Stimulated activated CD4-positive, alpha-beta T cell treated with anti-CD3 and anti-CD28 coated beads, Interleukin-4, amount 100 ng/mL, for 48 hours (primary cell): Measurements from ENCODE around the gene ZNF536.

ENCODE experiments used
- DNase-seq, 2 donors: peaks; one replicate each; pipeline ENCODE4 v3.0.0-alpha.2; 2020; ENCODE audit warnings: low read depth in 2 of 2

The ZNF536 gene

DNA sequence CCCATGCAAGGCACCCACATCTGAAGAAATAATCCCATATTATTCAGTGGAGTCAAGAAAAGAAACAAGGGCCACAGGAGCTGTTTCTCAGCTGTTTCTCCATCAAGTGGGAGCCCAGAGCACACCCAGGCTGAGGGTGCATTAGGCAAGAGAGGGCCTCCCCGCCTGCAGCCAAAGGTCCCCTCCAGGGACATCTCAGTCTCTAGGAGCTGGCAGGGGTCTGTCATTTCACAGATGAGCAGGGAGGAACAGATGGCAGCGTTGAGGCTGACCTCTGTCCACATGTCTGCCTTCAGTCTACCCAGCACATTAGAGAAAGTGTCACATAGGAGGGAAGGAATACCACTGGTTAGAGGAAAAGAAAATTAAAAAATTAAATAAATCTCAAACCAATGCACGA lies 157.7 kb downstream of the ZNF536 start:
- no peak for DNase-seq

DNA sequence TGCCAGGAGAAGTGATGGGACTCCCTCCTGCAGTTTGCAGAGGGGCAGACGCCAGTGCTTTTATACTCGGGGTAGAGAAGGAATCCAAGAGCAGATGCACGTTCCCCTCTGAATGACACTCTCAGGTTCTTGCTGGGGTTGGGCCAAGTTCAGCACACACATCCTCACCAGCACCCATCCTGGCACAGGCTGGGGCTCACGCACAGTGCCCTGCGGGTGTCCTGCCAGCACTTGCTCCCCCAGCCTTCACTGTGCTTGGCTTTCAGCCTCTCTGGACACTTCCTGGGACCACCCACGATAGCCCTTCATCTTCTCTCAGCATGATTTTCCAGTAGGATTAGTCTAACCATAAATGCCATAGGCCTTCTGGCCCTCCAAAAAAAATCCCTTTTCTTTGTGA lies 158.6 kb downstream of the ZNF536 start:
- no peak for DNase-seq

DNA sequence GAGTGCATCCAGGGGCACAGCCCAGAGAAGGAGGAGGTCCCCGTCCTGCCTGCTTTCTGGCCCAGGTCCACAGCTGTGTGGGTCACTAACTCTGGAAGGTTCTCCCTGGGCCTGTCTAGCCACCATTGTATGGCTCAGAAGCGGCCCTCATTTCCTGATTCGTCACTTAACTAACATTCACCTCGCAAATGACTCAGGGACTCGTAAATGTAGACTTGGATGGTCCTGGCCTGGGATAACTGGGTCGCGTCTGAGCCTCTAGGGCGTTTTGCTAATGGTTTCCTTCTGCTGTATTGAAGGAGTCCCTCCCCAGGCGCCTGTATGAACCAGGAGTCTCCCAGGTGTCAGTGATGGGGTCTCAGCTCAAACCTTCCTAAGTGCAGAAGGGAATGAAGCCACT lies 162.8 kb downstream of the ZNF536 start:
- DNase-seq: no peak

DNA sequence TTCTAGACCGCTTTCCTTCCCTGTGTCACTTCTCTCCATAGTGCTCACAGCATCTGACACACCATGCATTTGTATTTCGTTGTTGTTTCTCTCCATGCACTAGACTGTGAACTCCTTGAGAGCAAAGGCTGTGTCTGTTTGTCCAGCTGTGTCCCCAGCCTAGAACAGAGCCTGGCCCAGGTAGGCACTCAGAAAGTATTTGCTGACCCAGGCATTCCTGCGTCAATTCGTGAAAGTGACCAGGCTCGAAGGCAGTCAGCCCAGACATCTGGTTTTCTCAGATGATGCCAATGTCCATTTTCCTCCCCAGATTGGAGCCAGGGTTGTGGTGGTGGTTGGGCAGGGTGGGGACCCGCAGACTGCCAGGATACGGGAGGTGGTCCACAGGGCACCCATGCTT lies 164.8 kb downstream of the ZNF536 start:
- no peak for DNase-seq

DNA sequence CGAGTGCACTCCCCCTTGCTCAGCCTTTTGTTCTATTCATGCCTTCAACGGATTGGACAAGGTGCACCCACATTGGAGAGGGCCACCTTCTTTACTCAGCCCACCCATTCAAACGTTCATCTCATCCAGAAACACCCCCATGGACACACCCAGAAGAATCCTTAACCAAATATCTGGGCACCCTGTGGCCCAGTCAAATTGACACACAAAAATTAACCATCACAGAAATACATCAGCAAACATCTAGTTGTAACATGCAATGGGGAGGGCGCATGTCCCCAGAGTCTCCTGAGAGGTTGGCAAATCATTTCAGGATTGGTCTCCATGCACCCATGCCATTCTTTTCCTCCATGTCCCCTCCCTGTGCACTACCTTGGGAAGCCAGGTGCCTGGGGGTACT lies 167.1 kb downstream of the ZNF536 start:
- DNase-seq: no peak

DNA sequence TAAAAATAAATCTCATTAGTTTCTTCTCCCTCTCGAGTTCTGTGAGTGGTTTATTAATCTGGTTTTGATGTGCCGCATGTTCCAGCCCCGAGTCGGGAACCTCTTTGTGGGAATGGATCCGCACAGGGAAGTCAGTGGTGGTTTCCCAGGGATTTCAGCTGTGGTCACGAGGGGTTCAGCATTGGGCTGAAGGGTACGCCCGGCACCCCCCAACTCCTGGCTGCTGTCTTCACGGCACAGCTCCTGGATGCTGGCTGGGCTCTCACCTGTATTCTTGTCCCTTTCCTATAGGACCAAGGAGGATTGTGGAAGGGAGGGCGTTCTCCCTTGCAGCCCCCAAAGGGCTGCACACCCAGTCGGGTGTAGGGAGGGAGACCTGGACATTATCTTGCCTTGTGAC lies 167.8 kb downstream of the ZNF536 start:
- DNase-seq: no peak

DNA sequence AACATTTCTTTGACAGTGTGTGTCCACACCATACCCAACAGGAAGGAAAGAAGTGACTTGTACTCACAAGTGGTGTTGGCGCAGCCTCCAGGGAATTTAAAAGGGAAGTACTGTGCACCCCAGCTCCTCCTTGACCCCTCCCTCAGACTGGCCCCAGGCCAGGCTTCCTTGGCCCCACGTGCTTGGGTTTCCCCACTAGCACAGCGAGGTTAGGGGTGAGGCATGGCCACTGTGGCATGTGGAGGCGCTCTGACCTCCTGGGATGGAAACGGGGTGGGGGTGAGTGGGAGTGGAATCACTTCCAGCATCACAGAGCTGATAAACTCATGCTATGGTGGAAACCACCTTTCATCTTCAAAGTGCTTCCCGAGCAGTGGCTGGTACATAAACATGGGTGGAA lies 168.6 kb downstream of the ZNF536 start:
- DNase-seq: no peak

DNA sequence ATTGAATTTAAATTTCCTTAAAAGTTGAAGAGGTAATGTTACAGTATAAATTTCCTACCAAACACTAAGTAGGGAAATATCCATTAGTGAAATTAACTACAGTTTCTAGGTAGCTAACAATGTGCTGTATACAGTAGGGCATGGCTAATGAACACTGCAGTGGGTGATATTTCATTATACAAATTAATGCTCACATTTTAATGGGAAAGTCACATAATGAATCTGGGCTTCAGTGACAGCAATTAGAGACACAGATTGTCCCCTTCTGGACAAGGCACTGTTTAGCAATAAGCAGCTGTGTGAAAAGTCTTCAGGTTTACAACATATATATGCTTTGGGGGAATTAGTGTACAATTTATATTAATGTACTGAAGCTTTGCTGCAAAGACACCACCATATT lies 169.4 kb downstream of the ZNF536 start:
- DNase-seq: no peak

DNA sequence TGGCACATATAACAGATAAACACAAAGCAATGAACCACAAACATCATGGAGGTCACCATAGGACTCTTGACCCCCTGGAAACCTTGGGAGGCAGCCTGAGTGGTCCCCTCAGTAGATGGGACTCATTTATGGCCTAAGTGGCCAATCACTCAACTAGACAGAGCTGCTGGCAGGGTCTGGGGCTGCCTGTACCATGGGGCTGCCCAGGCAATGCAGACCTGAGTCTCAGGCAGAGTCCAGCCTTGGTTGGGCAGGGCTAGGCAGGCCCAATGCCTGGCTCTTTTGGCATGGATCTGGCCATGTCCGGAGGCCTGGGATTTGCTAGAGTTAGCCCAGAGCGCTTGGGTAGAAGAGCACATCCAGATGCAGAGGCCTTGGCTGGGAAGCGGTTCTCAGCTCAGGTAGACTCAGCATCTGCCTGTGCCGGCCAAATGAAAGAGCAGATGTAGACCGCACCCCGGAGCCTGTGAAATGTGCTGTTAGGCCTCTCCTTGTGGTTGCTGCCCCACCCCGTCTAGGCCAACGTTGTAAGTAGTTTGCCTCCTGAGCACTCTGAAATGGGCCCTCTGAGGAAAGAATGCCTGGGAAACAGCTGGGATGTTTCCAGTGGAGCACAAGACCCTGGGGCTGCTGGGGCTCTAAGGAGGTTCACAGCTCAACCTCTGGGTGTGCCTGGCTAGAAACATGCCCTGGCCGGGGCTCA lies 171.2 kb downstream of the ZNF536 start:
- no peak for DNase-seq

DNA sequence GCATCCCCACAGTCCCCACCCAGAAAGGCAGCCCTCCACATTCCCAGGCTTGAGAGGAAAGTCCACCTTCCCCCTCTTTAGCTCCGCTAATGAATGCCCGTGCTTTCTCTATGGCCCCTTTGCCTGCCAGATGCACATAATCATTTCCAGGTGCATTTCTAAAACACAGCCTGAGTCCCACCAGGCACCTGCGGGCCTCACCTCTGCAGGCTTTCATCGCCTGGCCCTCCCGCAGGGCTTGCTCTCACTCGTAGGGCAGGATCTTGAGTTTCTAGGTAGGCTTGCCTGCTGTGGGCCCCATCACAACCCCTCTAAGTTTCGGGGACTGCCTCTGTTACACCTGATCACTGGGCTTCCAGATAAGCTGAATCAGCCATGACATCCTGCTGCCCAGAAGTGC lies 173.6 kb downstream of the ZNF536 start:
- no peak for DNase-seq

DNA sequence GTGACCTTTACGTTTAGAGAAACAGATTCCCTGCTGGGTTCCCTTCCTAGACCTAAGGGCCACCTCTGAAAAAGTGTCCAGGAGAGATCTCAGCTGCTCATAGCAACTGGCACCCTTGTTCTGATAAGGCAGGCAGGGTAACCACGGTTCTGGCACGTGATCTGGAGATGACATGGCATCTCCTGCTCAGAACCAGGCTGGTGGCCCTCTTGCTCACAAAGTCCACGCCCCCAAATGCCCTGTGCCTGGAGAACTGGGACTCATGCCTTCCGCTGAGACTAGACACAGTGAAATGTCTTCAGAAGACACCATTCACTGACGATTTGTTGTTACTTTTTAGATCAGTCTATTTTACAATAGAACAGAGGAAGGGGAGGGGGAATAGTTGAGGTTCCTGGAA lies 174.1 kb downstream of the ZNF536 start:
- DNase-seq: no peak

DNA sequence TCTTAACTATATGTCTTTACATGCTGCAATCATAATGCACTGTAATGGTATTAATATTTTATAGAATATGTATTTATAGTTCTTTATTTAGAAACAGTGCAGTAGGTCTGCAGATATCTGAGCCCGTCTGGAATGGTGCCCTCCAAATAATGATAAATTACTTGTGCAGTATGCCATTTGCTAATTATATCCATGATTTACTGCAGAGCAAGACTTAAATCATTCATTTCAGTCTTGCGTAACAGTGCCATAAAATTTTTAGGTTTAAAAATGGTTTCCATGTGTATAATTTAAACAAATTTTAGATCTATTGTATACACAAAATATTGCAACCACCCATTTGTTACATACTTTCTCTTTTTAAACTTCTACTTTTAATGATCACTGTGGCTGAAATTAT lies 175.1 kb downstream of the ZNF536 start:
- no peak for DNase-seq

DNA sequence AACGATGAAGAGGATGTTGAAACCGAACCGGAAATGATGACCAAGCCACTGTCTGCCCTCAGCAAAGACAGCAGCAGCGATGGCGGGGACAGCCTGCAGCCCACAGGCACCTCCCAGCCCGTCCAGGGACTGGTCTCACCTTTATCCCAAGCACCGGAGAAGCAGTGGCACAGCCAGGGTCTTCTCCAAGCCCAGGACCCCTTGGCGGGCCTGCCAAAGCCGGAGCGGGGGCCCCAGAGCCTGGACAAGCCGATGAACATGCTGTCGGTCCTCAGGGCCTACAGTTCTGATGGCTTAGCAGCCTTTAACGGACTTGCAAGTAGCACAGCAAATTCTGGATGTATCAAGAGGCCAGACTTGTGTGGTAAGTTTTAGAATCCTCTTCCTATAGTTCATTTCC lies 177.0 kb downstream of the ZNF536 start:
- no peak for DNase-seq

DNA sequence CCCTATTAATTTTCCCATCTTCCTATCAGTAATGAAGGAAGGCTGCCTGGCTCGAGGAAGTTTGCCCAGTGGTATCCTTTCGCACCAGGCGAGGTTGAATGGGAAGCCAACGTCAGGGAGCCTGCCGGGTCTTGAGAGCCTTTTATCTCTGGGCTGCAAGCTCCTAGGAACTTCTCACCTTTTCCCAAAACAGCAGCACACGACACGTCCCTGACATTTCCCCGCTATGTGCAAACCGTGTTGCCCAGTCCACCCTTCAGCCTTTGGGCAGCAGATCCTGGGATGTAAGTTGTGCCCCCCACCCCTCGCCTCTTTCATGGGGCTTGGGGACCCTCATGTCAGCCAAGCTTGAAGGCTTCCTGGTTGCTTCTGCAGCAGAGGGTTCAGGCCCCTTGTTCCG lies 179.1 kb downstream of the ZNF536 start:
- no peak for DNase-seq

DNA sequence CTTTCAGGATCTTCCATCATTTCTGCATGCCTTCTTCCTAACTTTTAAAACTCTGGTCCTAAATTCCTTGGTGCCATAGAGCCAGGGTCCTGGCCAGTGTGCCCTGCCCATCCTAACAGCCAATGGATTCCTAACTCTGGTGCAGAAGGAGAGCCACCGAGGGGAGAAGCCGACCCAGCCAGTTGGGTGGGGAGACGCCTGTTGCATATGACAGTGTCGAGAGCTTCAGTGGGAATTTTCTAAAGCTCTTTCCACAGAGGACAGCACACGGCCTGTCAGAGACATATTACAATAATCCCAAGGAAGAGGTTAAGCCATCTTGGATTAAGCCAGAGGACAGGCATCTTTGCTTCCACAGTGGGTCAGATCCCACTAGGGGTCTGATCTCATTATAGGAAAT lies 180.4 kb downstream of the ZNF536 start:
- DNase-seq: no peak

DNA sequence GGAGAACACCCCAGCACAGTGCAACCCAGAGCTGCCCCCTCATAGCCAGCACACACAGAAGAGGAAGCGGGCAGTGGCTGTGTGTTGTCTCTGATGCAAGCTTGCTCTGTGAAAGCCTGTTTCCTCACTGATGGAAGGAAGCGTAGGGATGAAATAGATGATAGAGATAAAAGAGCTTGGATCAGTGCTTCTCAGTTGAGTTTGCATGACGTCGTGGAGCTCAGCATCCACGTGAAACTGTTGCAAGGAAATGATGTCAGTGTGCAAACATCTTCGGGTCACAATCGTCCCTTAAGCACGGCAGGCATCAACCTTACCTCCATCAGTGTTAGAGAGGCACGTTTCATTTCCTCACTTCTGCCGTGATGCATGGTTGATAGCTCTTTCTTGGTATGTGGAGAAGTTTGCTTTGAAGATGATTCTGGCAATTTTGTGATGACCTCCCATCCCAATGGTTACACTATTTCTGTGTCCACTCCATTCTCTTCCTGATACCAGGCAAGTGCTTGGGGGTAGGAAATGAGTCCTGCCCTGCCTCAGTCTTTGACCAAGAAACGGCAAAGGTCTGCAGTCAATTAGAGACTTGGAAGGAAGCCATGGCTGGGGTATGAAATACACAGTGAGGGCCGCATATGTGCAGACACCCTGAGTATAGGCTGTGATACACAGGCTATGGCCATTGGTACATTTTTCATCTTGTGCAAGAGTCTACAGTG lies 183.0 kb downstream of the ZNF536 start:
- DNase-seq: no peak

DNA sequence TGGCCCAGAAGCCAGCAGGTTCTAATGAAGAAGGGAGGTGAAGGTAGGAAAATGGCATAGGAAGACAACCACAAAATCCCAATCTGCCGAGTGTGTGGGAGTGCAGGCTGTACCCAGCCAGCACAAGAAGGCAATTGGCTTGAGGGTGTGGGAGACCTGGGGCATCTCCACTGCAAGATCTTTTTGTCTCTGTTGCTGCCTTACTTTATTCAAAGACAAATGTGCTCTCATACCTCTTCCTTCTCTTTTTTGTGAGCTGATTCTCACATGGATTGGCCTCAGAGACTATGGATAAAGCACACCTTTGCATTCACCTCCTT lies 183.6 kb downstream of the ZNF536 start:
- DNase-seq: no peak

DNA sequence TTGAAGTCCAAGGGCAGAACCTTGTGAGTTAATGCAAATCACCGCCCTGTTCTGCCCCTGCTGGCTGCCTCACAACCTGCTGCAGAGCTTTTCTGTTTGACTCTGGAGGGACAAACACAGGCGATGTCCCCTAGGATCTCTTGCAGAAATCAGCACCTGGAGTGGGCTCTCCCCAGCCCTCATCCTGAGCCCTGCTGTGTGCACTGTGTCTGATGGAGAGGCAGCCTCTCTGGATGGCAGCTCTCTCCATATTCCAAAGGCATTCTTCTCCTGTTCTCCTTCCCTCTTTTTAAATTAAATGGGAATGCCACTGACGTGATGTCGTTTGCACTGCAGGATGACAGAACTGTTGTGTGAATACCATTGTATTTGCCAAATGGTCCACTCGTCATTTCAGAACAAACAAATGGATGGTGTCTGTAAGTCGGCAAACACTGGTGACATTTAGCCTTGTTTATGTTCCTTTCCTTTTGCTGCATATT lies 184.1 kb downstream of the ZNF536 start:
- no peak for DNase-seq

DNA sequence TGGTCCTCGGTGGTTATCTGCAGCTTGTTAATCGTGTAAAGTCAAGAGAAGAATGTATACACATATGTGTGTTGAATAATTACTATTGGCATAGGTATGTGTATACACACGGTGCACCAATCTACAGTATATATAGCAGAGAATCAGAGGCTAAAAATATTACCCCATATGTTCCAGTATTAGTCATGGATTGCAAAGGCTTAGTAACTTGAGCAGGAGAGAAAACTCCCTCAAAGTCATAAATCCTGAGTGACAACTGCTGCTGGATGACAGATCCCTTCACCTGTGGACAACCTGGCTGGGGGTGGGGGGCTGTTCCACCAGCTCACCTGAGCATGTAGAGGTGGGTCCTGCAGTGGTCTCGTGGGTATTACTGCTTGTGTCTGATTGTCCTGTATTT lies 185.0 kb downstream of the ZNF536 start:
- DNase-seq: no peak

DNA sequence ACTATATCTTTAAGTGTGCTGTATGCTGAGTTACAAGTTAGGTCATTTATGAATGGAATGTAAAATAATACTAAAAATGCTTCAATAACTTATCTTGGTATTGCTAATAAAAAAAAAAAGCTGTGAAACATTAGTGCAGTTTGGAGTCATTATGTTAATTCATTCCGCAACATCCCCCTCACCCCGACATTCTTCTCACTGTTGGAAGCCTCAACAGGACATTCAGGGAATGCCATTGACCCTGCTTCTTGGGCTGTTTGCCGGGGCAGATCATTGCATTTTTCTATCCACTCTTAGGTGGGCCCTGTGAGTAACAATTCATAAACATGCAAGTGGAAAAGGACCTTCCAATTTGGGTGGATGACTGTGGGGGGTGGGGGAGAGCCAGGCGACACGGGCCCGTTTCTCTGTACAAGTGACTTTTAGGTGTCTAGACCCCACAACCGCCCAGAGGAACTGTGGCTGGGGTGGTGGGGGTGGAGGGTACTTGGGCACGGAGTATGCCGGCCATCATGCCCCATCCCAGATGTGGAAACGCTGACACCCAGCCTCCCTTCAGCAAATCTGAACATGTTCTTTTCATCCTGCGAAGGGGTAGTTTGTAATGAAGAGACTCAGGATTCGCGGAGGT lies 185.9 kb downstream of the ZNF536 start:
- no peak for DNase-seq

DNA sequence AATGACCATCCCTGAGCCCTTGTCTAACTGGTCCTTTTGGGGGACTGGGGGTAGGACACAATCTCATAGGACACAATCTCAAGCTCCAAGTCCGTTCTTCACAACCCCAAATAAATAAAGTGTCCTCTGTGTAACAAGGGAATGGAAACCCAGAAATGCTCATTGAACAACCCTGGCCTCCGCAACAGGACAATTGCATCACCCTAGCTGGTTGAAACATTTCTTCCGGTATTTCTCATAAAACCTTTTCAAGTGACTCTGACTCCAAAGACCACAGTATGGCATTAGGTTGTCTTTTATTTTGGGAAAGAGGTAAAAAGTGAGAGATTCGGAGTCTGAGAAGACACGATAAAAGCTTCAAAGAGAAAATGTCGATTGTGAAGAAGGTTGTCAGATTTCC lies 186.6 kb downstream of the ZNF536 start:
- no peak for DNase-seq

DNA sequence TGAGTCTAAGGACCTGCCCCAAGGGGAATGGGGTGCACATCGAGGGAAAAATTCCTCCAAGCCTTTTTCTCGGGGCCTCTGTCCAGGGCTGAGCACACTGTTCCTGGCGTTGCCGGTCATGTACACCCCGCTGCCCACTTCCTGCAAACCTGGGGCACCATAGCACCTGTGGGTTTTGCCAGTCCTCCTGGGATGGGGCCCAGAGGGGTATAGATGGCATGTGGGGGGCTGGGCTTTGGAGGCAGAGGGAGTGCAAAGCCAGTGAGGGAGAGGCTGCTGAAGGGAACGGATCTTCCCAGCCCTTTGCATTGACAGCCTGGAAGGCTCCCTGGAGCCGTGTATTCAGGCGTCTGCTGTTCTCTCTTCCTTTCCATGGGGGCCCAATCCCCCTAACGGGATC lies 187.3 kb downstream of the ZNF536 start:
- no peak for DNase-seq

DNA sequence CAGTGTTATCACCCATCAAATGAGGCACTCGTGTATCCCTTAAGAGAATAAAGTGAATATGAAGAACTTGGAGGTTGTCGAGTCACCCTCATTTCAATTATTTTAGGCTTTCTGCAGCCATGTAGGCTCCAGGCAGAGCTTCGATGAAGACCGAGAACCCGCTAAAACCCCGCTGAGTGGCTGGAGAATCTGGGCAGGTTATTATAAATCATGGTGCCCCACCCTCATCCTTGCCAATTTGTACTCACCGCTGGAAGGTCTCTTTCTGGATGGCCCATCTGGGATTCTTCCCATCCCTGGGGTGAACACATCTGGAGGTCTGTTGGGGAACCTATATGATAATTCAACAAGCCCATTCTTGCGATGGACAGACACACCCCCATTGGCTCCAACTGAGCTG lies 190.8 kb downstream of the ZNF536 start:
- no peak for DNase-seq
